Measurements from ENCODE around the gene ZNF236.
A peak's percentile ranks its signal among the peaks of the same experiment; 100 is the strongest.

The ZNF236 gene

GRCh38 chr18:77012120-77012519, 189.8 kb downstream of the ZNF236 start:
- no peak overlapping the region for H3K4me2 ChIP-seq (ENCODE audit: low read length)
- H2BK120ac ChIP-seq (ENCODE audit: insufficient read depth, low read length, poor library complexity): no peak overlapping the region
- H2AK5ac ChIP-seq (ENCODE audit: low read length): no peak overlapping the region
- no peak overlapping the region for H3K18ac ChIP-seq (ENCODE audit: low read length)
- no peaks in the 10 kb centered on the region for H3K79me2 ChIP-seq (ENCODE audit: control insufficient read depth, insufficient read depth, low read length, poor library complexity)
- WGBS (ENCODE audit: extremely low coverage, insufficient coverage, insufficient read length): no CpG with 5 or more reads among the region's 8 CpGs
- no peaks in the 10 kb centered on the region for H3K27me3 ChIP-seq (ENCODE audit: insufficient read depth, low read length)
- no peak overlapping the region for H3K23ac ChIP-seq (ENCODE audit: low read length)
- no peak overlapping the region for H4K91ac ChIP-seq (ENCODE audit: low read depth, low read length)
- H2BK5ac ChIP-seq (ENCODE audit: low read depth, low read length, poor library complexity): no peak overlapping the region
- H3K9me3 ChIP-seq (ENCODE audit: insufficient read depth, low read depth, low read length): no peaks in the 10 kb centered on the region
- H3K79me1 ChIP-seq (ENCODE audit: low read length): no peaks in the 10 kb centered on the region
- H3K4me1 ChIP-seq (ENCODE audit: control insufficient read depth in 1 of 2, insufficient read depth in 2 of 2, low read length in 2 of 2): no peaks in the 10 kb centered on the region
- no peak overlapping the region for H3K14ac ChIP-seq (ENCODE audit: low read length)
- no peak overlapping the region for H3K4ac ChIP-seq (ENCODE audit: low read depth, low read length)
- H3K27ac ChIP-seq (ENCODE audit: low read depth, low read length): no peak overlapping the region
- H2BK12ac ChIP-seq (ENCODE audit: low read length): no peak overlapping the region
- H2AFZ ChIP-seq (ENCODE audit: insufficient read depth, low read length, poor library complexity): no peak overlapping the region
- no peak overlapping the region for H3K4me3 ChIP-seq (ENCODE audit: low read depth, low read length)
- H4K12ac ChIP-seq (ENCODE audit: low read depth, low read length): no peak overlapping the region
- H3K36me3 ChIP-seq (ENCODE audit: control insufficient read depth in 1 of 2, insufficient read depth in 2 of 2, low read length in 2 of 2): peaks cover 7 to 12% of the 10 kb centered on the region in 2 experiments
- no peak overlapping the region for H4K8ac ChIP-seq (ENCODE audit: low read depth, low read length)
- no peak for DNase-seq
- no peak overlapping the region for H3K9ac ChIP-seq (ENCODE audit: low read length)

- no peak overlapping the region for H4K91ac ChIP-seq (ENCODE audit: low read depth, low read length)
- peaks cover 7 to 12% of the 10 kb centered on the region in 2 experiments for H3K36me3 ChIP-seq (ENCODE audit: control insufficient read depth in 1 of 2, insufficient read depth in 2 of 2, low read length in 2 of 2)
- no peak overlapping the region for H2BK12ac ChIP-seq (ENCODE audit: low read length)
- H3K9me3 ChIP-seq (ENCODE audit: insufficient read depth, low read depth, low read length): no peaks in the 10 kb centered on the region
- no peak overlapping the region for H2AK5ac ChIP-seq (ENCODE audit: low read length)
- H3K23ac ChIP-seq (ENCODE audit: low read length): no peak overlapping the region
- H4K8ac ChIP-seq (ENCODE audit: low read depth, low read length): no peak overlapping the region
- H3K79me2 ChIP-seq (ENCODE audit: control insufficient read depth, insufficient read depth, low read length, poor library complexity): no peaks in the 10 kb centered on the region
- no peak overlapping the region for H2BK120ac ChIP-seq (ENCODE audit: insufficient read depth, low read length, poor library complexity)
- no peak overlapping the region for H2AFZ ChIP-seq (ENCODE audit: insufficient read depth, low read length, poor library complexity)
- H3K9ac ChIP-seq (ENCODE audit: low read length): no peak overlapping the region
- DNase-seq: no peak
- H3K4ac ChIP-seq (ENCODE audit: low read depth, low read length): no peak overlapping the region
- no peaks in the 10 kb centered on the region for H3K27me3 ChIP-seq (ENCODE audit: insufficient read depth, low read length)
- H3K14ac ChIP-seq (ENCODE audit: low read length): no peak overlapping the region
- no peaks in the 10 kb centered on the region for H3K4me1 ChIP-seq (ENCODE audit: control insufficient read depth in 1 of 2, insufficient read depth in 2 of 2, low read length in 2 of 2)
- no peak overlapping the region for H2BK5ac ChIP-seq (ENCODE audit: low read depth, low read length, poor library complexity)
- no peak overlapping the region for H3K4me3 ChIP-seq (ENCODE audit: low read depth, low read length)
- no peak overlapping the region for H3K18ac ChIP-seq (ENCODE audit: low read length)
- no peak overlapping the region for H3K27ac ChIP-seq (ENCODE audit: low read depth, low read length)
- H3K4me2 ChIP-seq (ENCODE audit: low read length): no peak overlapping the region
- no peaks in the 10 kb centered on the region for H3K79me1 ChIP-seq (ENCODE audit: low read length)
- WGBS (ENCODE audit: extremely low coverage, insufficient coverage, insufficient read length): no CpG with 5 or more reads among the region's 6 CpGs
- no peak overlapping the region for H4K12ac ChIP-seq (ENCODE audit: low read depth, low read length)
These were observed 190.6 kb downstream of the ZNF236 start for GRCh38 chr18:77012806-77013541.

- no peak overlapping the region for H3K4ac ChIP-seq (ENCODE audit: low read depth, low read length)
- no peak overlapping the region for H2AK5ac ChIP-seq (ENCODE audit: low read length)
- no peak overlapping the region for H2BK5ac ChIP-seq (ENCODE audit: low read depth, low read length, poor library complexity)
- H3K4me2 ChIP-seq (ENCODE audit: low read length): no peak overlapping the region
- H3K9me3 ChIP-seq (ENCODE audit: insufficient read depth, low read depth, low read length): no peaks in the 10 kb centered on the region
- no CpG with 5 or more reads among the region's 18 CpGs for WGBS (ENCODE audit: extremely low coverage, insufficient coverage, insufficient read length)
- no peak overlapping the region for H3K4me3 ChIP-seq (ENCODE audit: low read depth, low read length)
- H2BK120ac ChIP-seq (ENCODE audit: insufficient read depth, low read length, poor library complexity): no peak overlapping the region
- no peak overlapping the region for H4K91ac ChIP-seq (ENCODE audit: low read depth, low read length)
- no peaks in the 10 kb centered on the region for H3K4me1 ChIP-seq (ENCODE audit: control insufficient read depth in 1 of 2, insufficient read depth in 2 of 2, low read length in 2 of 2)
- H4K12ac ChIP-seq (ENCODE audit: low read depth, low read length): no peak overlapping the region
- no peak overlapping the region for H3K18ac ChIP-seq (ENCODE audit: low read length)
- H3K79me2 ChIP-seq (ENCODE audit: control insufficient read depth, insufficient read depth, low read length, poor library complexity): no peaks in the 10 kb centered on the region
- DNase-seq: peak in 1 of 2 donors; percentile 21
- no peaks in the 10 kb centered on the region for H3K79me1 ChIP-seq (ENCODE audit: low read length)
- H3K14ac ChIP-seq (ENCODE audit: low read length): no peak overlapping the region
- H2AFZ ChIP-seq (ENCODE audit: insufficient read depth, low read length, poor library complexity): no peak overlapping the region
- no peak overlapping the region for H4K8ac ChIP-seq (ENCODE audit: low read depth, low read length)
- H3K27ac ChIP-seq (ENCODE audit: low read depth, low read length): no peak overlapping the region
- no peak overlapping the region for H3K23ac ChIP-seq (ENCODE audit: low read length)
- H3K27me3 ChIP-seq (ENCODE audit: insufficient read depth, low read length): no peaks in the 10 kb centered on the region
- no peak overlapping the region for H3K9ac ChIP-seq (ENCODE audit: low read length)
- H2BK12ac ChIP-seq (ENCODE audit: low read length): no peak overlapping the region
- H3K36me3 ChIP-seq (ENCODE audit: control insufficient read depth in 1 of 2, insufficient read depth in 2 of 2, low read length in 2 of 2): peaks cover 7 to 12% of the 10 kb centered on the region in 2 experiments
These were observed 191.6 kb downstream of the ZNF236 start for GRCh38 chr18:77013811-77014521.

GRCh38 chr18:77014538-77014937, 192.2 kb downstream of the ZNF236 start:
- H3K14ac ChIP-seq (ENCODE audit: low read length): no peak overlapping the region
- H3K79me1 ChIP-seq (ENCODE audit: low read length): no peaks in the 10 kb centered on the region
- H2BK120ac ChIP-seq (ENCODE audit: insufficient read depth, low read length, poor library complexity): no peak overlapping the region
- H2AFZ ChIP-seq (ENCODE audit: insufficient read depth, low read length, poor library complexity): no peak overlapping the region
- no peak overlapping the region for H3K9ac ChIP-seq (ENCODE audit: low read length)
- H3K23ac ChIP-seq (ENCODE audit: low read length): no peak overlapping the region
- no peaks in the 10 kb centered on the region for H3K79me2 ChIP-seq (ENCODE audit: control insufficient read depth, insufficient read depth, low read length, poor library complexity)
- H4K91ac ChIP-seq (ENCODE audit: low read depth, low read length): no peak overlapping the region
- no peaks in the 10 kb centered on the region for H3K27me3 ChIP-seq (ENCODE audit: insufficient read depth, low read length)
- no peak overlapping the region for H2AK5ac ChIP-seq (ENCODE audit: low read length)
- no peak overlapping the region for H4K8ac ChIP-seq (ENCODE audit: low read depth, low read length)
- no peak overlapping the region for H3K4ac ChIP-seq (ENCODE audit: low read depth, low read length)
- H3K27ac ChIP-seq (ENCODE audit: low read depth, low read length): no peak overlapping the region
- no peak overlapping the region for H3K18ac ChIP-seq (ENCODE audit: low read length)
- no peaks in the 10 kb centered on the region for H3K9me3 ChIP-seq (ENCODE audit: insufficient read depth, low read depth, low read length)
- DNase-seq: no peak
- no peak overlapping the region for H3K4me2 ChIP-seq (ENCODE audit: low read length)
- no peaks in the 10 kb centered on the region for H3K4me1 ChIP-seq (ENCODE audit: control insufficient read depth in 1 of 2, insufficient read depth in 2 of 2, low read length in 2 of 2)
- no peak overlapping the region for H4K12ac ChIP-seq (ENCODE audit: low read depth, low read length)
- peaks cover 7 to 12% of the 10 kb centered on the region in 2 experiments for H3K36me3 ChIP-seq (ENCODE audit: control insufficient read depth in 1 of 2, insufficient read depth in 2 of 2, low read length in 2 of 2)
- no peak overlapping the region for H2BK12ac ChIP-seq (ENCODE audit: low read length)
- H2BK5ac ChIP-seq (ENCODE audit: low read depth, low read length, poor library complexity): no peak overlapping the region
- no peak overlapping the region for H3K4me3 ChIP-seq (ENCODE audit: low read depth, low read length)
- no CpG with 5 or more reads among the region's 5 CpGs for WGBS (ENCODE audit: extremely low coverage, insufficient coverage, insufficient read length)
